Peyer's patch (tissue), 4 donors: ENCODE measurements around the gene FAS.

Source experiments
- POLR2A ChIP-seq, 2 donors: fragments of 450-650 bp; IDR thresholded peaks; one replicate each; pipeline ENCODE4 v1.5.1; 2017; ENCODE audit warnings: antibody characterized with exemption in 2 of 2, mild to moderate bottlenecking in 2 of 2, moderate library complexity in 2 of 2
- TF ChIP-seq, protein P1 (sequence below), 6 experiments: fragments of 450-650 bp in 4 of 6; fragments of 200-600 bp in 2 of 6; sonication (generic) in 1 of 6; IDR thresholded peaks; one replicate each; pipeline ENCODE4 v1.5.1; 2017 to 2019; ENCODE audit warnings: antibody characterized with exemption in 6 of 6, mild to moderate bottlenecking in 3 of 6, moderate library complexity in 1 of 6

DNA sequence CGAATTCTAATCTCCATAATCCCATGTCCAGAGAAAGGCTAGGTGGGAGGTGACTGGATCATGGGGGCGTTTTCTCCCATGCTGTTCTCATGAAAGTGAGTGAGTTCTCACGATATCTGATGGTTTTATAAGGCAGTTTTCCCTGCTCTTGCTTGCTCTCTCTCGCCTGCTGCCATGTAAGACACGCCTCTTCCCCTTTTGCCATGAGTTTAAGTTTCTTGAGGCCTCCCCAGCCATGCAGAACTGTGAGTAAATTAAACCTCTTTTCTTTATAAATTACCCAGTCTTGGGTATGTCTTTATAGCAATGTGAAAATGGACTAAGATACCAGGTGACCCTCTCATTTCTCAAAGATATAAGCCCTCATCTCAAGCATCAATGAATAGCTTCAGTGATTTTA, 36.9 kb upstream of the FAS start:
- TF ChIP-seq, protein P1, sequence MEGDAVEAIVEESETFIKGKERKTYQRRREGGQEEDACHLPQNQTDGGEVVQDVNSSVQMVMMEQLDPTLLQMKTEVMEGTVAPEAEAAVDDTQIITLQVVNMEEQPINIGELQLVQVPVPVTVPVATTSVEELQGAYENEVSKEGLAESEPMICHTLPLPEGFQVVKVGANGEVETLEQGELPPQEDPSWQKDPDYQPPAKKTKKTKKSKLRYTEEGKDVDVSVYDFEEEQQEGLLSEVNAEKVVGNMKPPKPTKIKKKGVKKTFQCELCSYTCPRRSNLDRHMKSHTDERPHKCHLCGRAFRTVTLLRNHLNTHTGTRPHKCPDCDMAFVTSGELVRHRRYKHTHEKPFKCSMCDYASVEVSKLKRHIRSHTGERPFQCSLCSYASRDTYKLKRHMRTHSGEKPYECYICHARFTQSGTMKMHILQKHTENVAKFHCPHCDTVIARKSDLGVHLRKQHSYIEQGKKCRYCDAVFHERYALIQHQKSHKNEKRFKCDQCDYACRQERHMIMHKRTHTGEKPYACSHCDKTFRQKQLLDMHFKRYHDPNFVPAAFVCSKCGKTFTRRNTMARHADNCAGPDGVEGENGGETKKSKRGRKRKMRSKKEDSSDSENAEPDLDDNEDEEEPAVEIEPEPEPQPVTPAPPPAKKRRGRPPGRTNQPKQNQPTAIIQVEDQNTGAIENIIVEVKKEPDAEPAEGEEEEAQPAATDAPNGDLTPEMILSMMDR (IDR thresholded peaks at IDR 0.05): no peak
- TF ChIP-seq POLR2A (IDR thresholded peaks at IDR 0.05): no peak
